ENCODE data around the gene ARSH.
"Not testable (repeated sequence)": the region's sequence is repeated elsewhere in the genome, so short reads cannot be mapped to it uniquely, and the experiment has no call there.

The ARSH gene

GRCh38 chrX:3037218-3037617, 30.9 kb downstream of the ARSH start:
- DNase-seq (ENCODE audit: low read depth in 2 of 2) = no peak

DNA sequence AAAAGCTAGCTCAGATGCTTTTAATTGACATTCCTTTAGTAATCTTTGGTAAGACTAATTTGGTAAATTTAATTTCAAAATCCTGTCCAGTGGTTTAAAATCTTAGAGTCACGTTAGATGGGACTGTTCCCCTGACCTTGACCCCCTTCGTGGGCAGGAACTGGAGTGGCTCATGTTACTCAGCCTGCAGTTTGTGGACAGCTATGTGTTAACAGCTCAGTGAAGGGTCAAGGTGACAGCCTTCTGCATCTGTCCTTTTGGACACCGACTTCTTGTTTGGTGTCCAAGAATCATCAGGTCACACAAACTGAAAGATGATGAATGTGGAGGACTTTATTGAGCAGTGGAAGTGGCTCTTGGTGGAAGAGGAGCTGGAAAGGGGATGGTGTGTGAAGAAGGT, 37.9 kb downstream of the ARSH start:
- no peak for DNase-seq (ENCODE audit: low read depth in 2 of 2)

DNA sequence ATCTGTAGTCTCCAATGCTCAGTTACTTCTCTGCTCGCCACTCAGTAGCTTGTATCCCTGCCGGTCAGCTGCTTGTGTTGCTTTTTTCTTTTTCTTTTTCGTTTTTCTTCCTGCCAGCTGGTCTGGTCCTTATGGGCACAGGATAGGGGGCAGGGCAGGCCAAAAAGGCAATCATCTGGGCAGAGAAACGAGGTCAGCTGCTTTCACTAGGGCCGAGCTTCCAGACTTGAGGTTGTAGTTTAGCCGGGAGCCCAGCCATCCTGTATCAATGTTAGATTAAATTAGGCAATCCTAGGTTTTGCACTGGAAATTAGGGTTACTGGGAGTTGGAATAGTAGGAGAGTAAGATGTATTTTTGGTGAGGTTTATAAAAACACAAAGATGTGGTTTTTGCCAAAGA, 38.3 kb downstream of the ARSH start:
- no peak for DNase-seq (ENCODE audit: low read depth in 2 of 2)

DNA sequence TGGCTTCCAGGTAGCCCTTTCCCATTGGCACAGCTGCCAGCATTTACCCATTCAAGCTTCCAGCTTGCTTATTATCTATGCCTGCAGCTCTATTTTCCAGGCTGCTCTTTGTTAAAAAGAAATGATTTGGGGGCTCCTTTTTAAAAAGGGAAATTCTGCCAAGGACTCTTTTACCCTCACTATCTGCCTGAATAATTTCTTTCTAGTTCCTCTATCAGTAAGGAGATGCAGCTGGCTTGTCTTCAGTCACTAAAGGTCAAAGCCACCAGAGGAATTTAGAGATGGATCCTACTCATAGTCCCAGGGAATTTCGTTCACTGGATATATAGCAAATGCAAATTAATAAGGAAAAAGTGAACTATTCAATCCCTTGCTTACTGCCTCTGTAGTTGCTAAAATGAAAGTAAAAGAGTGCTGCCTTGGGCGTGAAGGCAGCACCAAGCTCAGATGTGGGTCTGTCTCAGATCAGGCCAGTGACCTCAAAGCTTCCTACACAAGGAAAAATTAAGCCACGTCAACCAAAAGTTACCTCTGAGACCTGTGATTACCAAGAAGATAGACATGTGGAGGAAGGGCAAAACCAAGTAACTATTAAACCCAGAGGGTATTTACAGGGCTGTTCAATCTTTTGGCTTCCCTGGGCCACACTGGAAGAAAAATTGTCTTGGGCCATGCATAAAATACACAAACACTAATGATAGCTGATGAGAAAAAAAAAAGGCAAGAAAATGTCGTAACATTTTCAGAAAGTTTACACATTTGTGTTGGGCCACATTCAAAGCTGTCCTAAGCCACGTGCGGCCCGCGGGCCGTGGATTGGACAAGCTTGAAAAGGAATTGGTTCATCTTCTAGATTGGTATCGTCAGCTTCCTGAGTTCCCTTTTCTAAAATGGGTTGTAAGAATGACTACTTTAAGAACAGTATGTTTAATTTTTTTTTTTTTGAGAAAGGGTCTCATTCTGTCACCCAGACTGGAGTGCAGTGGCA, 40.2 kb downstream of the ARSH start:
- no peak for DNase-seq (ENCODE audit: low read depth in 2 of 2)

- not testable (repeated sequence) for DNase-seq (ENCODE audit: low read depth in 2 of 2)
These were observed 44.3 kb downstream of the ARSH start for GRCh38 chrX:3050523-3051175.

GRCh38 chrX:3052860-3053259, 46.5 kb downstream of the ARSH start:
- no peak for DNase-seq (ENCODE audit: low read depth in 2 of 2)

- no peak for DNase-seq (ENCODE audit: low read depth in 2 of 2)
These were observed 60.2 kb downstream of the ARSH start for GRCh38 chrX:3066555-3066954.

DNA sequence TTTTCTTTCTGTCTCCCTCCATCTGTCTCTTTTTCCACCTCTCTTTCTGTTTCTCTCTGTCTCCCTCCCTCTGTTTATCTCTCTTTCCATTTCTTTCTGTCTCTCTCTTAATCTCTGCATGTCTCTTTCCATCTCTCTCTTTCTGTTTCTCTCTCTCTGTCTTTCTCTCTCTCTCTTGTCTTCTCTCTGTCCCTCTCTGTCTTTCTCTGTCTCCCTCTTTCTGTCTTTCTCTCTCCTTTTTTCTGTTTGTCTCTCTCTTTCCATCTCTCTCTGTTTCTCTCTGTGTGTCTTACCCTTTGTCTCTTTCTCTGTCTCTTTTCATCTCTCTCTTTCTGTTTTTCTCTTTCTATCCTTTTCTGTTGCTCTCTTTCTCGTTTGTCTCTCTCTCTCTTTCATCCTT, 69.6 kb downstream of the ARSH start:
- no peak for DNase-seq (ENCODE audit: low read depth in 2 of 2)

- no peak for DNase-seq (ENCODE audit: low read depth in 2 of 2)
These were observed 70.2 kb downstream of the ARSH start for GRCh38 chrX:3076416-3076991.
